DMS 273 (cell line): ENCODE measurements around the gene KCNH1.

Experiments
- DNase-seq: peaks from one replicate; lab custom pipeline; 2025; ENCODE audit not compliant: unreplicated experiment; lab: John Stamatoyannopoulos, UW

KCNH1 gene

DNA sequence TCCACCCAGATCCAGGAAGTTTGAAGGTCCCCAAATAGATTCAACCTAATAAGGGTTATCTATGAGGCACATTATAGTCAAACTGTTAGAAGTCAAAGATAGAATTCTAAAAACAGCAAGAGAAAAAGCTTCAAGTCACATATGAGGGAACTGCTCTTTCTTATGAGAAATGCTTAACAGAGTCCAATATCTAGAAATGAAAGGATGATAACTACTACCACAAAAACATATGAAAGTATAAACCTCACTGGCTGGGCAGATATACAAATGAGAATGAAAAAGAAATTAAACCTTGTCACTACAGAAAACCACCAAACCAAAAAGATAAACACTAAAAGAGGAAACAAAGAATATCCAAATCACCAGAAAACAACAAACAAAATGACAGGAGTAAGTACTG is 201.8 kb downstream of the KCNH1 start:
- DNase-seq: no peak

DNA sequence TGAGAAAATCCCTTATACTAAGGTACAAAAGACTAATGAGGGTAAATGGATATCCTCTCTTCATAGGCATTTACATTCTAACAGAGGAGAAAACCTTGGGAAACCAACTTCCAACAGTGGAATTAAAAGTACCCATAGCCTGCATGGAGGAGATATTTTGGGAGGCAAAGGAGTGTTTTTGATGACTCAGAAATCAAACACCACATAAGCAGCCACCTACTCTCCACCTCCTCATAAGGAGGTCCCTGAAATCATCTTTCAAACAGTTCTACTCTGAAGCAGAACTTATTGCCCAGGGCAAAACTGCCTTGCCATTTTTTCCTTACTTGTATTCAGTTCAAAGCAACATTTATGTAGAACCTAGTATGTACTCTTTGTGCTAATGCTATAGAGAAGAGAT is 211.3 kb downstream of the KCNH1 start:
- DNase-seq: no peak

- no peak for DNase-seq
These were observed 212.9 kb downstream of the KCNH1 start for GRCh38 chr1:210920716-210921694.

DNA sequence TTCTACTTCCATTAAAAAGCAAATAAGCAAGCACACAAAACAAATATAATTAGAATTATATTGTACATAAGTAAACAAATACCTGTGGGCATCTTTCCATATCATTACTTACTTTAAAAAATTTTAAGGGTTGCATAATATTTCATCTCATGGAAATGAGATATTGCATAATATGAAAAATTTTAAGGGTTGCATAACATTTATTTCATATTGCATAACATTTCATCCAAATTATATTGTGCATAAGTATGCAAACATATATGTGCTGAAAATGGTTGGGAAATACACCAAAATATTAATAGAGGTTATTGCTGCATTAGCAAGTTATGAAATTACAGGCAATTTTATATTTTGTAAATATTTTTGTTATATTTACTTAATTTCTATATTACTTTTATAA is 213.7 kb downstream of the KCNH1 start:
- DNase-seq: no peak

DNA sequence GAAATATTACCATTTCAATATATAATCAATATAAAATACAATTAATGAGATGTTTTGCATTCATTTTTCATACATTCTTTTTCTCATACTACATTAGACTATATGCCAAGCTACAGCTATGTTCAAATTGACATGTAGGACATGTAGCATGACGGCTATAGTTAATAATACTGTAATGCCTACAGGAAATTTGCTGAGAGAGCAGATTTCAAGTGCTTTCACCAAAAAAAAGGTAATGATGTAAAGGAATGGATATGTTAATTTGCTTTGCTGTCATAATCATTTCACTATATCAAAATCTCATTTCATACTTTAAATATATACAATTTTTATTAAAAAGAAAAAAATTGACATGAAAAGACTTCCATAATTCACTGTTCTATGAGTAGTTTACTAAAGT is 215.1 kb downstream of the KCNH1 start:
- DNase-seq: no peak

DNA sequence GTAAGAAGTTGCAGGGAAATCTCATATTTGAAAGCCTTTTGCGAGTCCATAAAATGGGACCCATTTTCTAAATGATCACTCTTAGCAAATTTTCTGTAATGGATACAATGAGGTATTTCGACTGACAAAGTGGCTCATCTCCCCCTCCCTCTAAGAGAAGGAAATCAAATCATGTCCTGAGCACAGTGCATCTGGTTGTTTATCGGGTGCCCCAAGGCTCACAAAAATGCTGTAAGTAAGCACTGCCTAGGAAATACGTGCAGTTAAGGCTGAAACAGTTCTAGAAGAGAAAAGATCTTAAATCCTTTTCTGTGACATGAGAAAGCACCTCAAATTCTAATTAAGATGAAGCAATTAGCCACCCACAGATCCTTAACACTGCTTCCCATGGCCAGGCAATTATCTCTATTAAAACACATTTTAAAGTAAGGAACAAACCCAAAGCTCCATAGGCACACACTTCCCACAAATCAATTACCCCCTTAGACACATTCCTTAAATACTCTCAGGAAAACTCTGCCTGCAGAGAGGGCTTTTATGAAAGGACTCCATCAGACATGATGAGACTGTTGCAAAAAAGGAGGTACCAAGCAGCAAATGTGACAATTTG is 216.3 kb downstream of the KCNH1 start:
- DNase-seq: no peak

DNA sequence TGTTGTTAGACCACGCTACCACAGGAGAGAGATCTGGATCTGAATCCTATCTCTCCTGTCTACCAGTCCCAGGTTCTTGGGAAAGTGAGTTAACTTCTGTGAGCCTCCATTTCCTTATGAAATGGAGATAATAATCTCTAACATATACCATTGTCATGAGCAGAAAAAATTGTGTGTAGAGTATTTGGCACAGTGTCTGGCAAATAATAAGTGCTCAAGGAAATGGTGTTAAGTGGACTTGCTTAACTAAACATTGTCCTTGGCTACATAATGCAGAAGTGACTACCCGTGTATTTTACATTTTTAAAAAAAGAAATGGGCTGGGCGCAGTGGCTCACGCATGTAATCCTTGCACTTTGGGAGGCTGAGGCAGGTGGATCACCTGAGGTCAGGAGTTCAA is 217.4 kb downstream of the KCNH1 start:
- DNase-seq: no peak

GRCh38 chr1:210915890-210916507 is 217.9 kb downstream of the KCNH1 start:
- peak; percentile 50 for DNase-seq

GRCh38 chr1:210912752-210913151 is 221.2 kb downstream of the KCNH1 start:
- DNase-seq: no peak

- DNase-seq: no peak
These were observed 223.8 kb downstream of the KCNH1 start for GRCh38 chr1:210910020-210910575.

- no peak for DNase-seq
These were observed 225.2 kb downstream of the KCNH1 start for GRCh38 chr1:210908791-210909190.

GRCh38 chr1:210908257-210908656 is 225.7 kb downstream of the KCNH1 start:
- DNase-seq: peak; percentile 30

- no peak for DNase-seq
These were observed 226.6 kb downstream of the KCNH1 start for GRCh38 chr1:210907251-210907805.

GRCh38 chr1:210905944-210906453 is 227.9 kb downstream of the KCNH1 start:
- DNase-seq: no peak

DNA sequence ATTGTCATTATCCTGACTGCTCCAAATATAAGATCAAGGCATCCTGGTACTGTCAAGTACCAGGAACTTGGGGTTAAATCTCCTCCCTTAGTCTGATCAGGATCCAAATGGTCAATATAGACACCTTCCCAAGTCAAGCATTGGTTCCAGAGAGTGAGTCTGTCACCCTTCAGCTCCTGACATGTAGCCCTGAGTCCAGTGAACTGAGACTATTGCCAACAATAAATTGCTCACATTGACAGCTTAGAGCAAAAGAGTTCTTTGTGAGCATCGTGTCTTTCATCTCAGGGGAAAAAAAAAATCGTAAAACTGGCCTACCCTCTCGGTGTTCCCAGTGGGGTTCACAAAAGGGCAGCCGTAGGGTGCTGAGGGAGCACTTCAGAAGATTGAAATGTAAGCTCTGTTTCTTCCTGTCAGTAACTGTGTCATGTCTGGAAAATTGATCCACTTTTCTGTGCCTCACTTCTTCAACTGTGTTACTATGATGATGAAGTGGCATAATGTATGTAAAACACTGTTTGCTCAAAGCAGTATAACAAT is 228.5 kb downstream of the KCNH1 start:
- no peak for DNase-seq

- DNase-seq: peak; percentile 85
These were observed 231.8 kb downstream of the KCNH1 start for GRCh38 chr1:210901981-210902770.

DNA sequence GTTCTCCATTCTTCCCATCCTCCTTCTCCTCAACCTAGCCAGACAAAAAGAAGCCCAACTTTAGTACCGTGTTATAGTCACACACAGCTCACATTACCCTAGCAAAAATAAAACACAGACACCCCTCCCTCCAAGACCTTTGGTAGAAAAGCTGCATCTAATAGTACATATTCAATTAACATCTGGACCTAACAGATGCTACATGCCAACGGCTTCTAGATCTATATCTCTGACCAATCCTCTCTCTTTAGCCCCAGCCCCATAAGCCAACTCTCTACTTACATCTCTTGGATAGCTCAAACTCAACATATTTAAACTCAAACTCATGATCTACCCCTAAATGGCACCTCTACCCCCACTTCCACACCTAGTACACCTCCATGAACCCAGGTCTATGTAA is 233.1 kb downstream of the KCNH1 start:
- DNase-seq: peak; percentile 74

- DNase-seq: peak; percentile 30
These were observed 233.9 kb downstream of the KCNH1 start for GRCh38 chr1:210900079-210900478.

DNA sequence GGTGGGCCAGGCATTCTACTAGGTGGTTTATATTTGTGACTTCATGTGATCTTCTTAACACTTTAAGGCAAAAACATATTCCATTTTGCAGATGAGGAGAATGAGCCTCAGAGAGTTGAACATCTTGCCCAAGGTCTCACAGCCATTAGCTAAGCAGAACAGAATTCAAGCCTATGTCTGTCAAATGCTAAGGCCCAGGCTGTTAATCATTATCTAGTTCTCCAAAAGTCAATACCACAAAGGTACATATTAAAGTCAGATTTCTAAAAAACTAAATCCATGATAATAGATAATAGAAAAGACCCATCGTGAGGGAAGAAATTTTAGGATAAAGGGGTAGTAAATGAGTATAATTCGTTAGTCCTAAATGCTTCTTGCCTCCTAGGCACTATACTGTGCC is 234.3 kb downstream of the KCNH1 start:
- no peak for DNase-seq

DNA sequence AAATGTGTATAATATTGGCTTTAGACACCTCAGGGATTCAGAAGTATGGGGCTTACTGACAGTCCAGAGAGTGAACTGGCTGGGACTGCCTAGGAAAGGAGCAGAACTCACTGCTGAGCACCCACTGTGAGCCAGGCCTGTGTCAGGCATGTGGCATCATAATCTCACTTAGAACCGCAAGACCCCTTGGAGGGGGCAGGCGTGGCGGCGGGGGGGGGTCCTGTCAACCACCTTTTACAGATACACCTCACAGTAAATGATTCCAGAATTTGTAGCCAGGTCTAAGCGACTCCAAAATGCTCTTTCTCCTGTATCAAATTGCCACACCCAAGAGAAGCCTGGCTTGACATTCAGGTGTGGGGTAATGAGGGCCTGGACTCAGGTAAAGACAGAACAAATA is 235.5 kb downstream of the KCNH1 start:
- DNase-seq: no peak
